ENCODE results near the gene SLC6A3.
A peak's percentile ranks its signal among the peaks of the same experiment; 100 is the strongest.

Gene SLC6A3

DNA sequence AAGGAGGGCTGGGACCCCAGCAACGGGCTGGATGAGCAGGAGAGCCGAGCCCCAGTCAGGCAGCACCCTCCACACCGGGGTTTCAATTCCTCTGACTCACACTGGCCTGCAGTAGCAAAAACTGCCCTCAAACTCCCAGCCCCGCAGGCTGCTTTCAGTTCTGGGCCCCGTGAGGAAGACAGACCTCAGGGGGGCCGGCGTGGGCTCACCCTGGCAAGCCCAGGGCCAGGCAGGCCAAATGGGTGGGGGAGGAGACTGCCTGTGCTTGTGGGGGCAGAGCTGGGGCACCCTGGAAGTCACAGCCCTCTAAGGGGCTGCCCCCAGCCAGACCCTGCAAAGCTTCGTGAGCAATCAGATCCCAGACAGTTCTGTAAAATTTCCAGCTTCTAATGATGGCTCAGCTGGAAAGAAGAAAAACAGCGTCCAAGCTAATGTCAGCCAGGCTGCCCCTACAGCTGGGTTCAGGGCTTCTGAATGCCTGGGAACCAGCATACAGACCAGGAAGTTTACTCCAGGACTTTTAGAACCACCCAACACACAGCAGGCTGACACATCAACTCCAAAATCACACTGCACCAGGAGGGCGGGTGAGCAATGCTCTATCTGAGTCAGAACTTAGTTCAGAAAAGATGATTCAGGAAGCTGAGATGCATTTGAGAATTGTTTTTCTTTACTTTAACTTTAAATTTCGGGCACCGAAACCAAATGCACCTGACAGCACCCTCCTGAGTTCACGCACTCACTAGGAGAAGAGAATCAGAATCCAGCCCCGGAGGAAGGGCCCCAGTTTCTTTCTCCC, 43.8 kb upstream of the SLC6A3 start:
- TF ChIP-seq, protein P1, sequence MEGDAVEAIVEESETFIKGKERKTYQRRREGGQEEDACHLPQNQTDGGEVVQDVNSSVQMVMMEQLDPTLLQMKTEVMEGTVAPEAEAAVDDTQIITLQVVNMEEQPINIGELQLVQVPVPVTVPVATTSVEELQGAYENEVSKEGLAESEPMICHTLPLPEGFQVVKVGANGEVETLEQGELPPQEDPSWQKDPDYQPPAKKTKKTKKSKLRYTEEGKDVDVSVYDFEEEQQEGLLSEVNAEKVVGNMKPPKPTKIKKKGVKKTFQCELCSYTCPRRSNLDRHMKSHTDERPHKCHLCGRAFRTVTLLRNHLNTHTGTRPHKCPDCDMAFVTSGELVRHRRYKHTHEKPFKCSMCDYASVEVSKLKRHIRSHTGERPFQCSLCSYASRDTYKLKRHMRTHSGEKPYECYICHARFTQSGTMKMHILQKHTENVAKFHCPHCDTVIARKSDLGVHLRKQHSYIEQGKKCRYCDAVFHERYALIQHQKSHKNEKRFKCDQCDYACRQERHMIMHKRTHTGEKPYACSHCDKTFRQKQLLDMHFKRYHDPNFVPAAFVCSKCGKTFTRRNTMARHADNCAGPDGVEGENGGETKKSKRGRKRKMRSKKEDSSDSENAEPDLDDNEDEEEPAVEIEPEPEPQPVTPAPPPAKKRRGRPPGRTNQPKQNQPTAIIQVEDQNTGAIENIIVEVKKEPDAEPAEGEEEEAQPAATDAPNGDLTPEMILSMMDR (IDR thresholded peaks at IDR 0.05) = no peak
- no peak overlapping the region for H3K27ac ChIP-seq

DNA sequence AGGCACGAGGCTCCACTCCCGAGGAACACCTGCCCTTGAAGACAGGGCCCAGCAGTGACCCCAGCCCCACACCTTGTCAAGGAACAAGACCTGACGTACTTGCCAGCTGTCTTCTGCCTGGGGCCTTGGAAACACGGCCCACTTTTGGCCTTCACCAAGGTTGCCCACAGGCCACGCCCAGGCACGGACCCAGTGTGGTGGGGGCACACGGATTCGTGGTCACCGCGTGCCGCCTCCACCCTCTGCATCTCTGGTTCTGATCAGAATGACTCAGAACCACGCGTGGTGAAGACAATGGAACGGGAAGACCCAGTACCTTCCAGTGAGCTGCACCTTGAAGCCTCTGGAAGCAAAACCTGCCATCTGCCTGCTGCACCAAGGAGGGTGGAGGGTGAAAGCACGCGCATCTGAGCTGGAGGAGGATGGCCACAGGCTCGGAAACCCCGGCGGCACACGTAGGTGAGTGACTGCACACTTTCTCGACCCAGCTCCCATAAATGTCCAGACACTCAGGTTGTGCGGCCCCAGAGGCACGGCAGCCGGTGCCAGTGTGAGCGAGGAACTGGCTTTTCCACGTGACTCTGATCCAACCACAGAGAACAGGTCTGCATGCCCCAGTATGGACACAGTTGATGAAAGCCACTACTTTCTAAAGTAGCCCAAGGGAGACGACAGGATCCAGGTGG, 42.0 kb upstream of the SLC6A3 start:
- no peak overlapping the region for H3K27ac ChIP-seq
- intact Hi-C loops (cut with DNase I; ENCODE audit: low total_unique reads) = no loop called here

More for the DNA sequence above, 43.8 kb upstream of the SLC6A3 start:
- H3K9me3 ChIP-seq = no peaks in the 10 kb centered on the region
- peak in 1 of 2 donors; percentile 56 for DNase-seq
- no peaks in the 10 kb centered on the region for H3K27me3 ChIP-seq
- H3K4me3 ChIP-seq = no peak overlapping the region
- peaks cover 29 to 96% (median 76%) of the 10 kb centered on the region in 3 donors for H3K36me3 ChIP-seq
- intact Hi-C loops (cut with DNase I; ENCODE audit: low total_unique reads) = no loop called here
- no peaks in the 10 kb centered on the region for H3K4me1 ChIP-seq

DNA sequence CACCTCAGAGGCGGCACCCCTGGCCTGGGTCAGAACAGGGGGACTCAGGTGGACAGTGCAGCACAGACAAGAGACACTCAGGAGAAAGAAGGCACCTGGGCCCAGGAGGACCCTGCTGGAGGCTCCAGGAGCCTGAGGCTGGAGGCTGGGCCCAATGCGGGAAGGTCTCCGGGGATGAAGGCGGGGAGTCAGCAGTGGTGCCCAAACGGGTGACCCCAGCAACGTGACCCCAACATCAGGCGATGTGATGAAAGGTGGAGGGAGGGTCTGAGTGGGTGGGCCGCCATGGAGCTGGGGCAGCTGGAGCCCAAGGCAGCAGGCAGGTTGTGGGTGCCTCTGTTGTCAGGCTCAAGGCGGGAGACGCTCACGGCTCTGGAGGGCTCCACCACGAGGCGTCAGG, 41.0 kb upstream of the SLC6A3 start:
- H3K4me1 ChIP-seq = no peaks in the 10 kb centered on the region
- intact Hi-C loops (cut with DNase I; ENCODE audit: low total_unique reads) = no loop called here
- H3K27me3 ChIP-seq = no peaks in the 10 kb centered on the region
- no peak for DNase-seq
- no peak overlapping the region for H3K4me3 ChIP-seq
- peaks cover 25 to 85% (median 58%) of the 10 kb centered on the region in 3 donors for H3K36me3 ChIP-seq
- TF ChIP-seq, protein P1 (IDR thresholded peaks at IDR 0.05) = no peak
- H3K27ac ChIP-seq = no peak overlapping the region
- H3K9me3 ChIP-seq = no peaks in the 10 kb centered on the region

More for the DNA sequence above, 42.0 kb upstream of the SLC6A3 start:
- no peak for DNase-seq
- Histone ChIP-seq H3K4me3 (no peak overlapping the region), H3K4me1 (no peaks in the 10 kb centered on the region), H3K27me3 (no peaks in the 10 kb centered on the region), H3K9me3 (no peaks in the 10 kb centered on the region), H3K36me3 (peaks cover 29 to 93% (median 60%) of the 10 kb centered on the region in 3 donors)
- TF ChIP-seq, protein P1 (IDR thresholded peaks at IDR 0.05) = no peak

DNA sequence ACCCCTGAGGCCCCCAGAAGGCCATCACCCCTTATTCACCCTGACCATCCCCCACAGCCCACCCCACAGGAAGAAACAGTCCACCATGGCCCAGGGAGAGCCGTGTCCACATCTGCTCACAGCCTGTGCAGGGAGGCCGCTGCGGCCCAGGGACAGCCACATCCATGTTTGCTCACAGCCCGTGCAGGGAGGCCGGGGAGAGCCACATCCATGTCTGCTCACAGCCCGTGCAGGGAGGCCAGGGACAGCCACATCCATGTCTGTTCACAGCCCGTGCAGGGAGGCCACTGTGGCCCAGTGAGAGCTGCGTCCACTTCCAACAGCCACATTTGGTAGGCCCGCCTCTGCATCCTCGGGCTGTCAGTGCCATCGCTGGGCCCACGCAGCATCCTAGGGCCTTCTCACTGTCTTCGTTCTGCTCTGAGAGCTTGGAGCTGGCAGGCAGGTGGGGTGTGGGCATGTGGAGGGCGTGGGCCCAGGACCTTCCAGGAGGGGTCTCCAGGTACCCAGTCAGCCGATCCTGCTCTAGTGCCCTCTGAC, 40.4 kb upstream of the SLC6A3 start:
- H3K27me3 ChIP-seq = no peaks in the 10 kb centered on the region
- TF ChIP-seq, protein P1 (IDR thresholded peaks at IDR 0.05) = no peak
- no peak overlapping the region for H3K4me3 ChIP-seq
- H3K36me3 ChIP-seq = peaks cover 20 to 78% (median 56%) of the 10 kb centered on the region in 3 donors
- no peak overlapping the region for H3K27ac ChIP-seq
- intact Hi-C loops (cut with DNase I; ENCODE audit: low total_unique reads) = no loop called here
- no peak for DNase-seq
- no peaks in the 10 kb centered on the region for H3K9me3 ChIP-seq
- H3K4me1 ChIP-seq = no peaks in the 10 kb centered on the region

DNA sequence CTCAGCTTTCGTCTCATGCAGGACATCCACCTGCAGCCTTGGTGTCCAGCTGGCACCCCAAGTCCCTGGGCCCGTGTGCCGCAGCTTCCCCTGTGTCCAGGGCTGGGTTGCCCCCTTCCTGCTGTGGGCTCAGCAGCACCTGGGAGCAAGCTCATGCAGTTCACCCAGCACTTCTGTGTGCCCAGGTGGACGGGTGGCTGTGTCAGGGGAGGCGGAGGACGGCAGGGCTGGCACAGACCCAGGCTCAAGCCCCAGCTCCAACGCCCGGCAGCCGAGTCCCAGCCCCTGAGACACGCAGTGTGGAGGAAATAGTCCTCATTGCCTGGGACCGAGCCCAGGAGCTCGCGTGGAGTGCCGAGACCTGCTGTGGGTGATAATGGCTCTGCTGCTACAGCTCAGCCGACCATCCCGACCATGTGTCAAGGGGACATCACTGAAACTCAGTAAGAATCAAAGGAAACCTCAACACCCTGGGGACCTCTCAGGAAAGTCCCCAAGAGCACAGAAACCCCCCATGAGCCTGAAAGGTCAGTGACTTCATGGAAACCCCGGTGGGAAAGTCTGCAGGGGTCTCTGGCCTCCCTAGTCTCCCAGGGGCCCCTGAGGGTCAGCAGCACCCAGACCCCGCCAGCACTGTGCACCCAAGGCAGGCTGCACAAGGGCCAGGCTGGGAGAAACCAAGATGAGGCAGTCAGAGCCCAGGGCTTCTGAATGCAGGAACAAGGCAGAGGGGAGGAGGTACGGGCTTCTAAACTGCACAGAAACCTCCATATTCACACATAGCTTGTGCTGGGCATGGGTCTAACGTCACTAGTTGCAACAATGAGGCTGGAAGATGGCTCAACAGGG, 39.7 kb upstream of the SLC6A3 start:
- TF ChIP-seq, protein P1 (IDR thresholded peaks at IDR 0.05) = no peak
- H3K36me3 ChIP-seq = peaks cover 20 to 72% (median 57%) of the 10 kb centered on the region in 3 donors
- H3K4me3 ChIP-seq = no peak overlapping the region
- DNase-seq = no peak
- H3K9me3 ChIP-seq = no peaks in the 10 kb centered on the region
- H3K27me3 ChIP-seq = no peaks in the 10 kb centered on the region
- H3K27ac ChIP-seq = no peak overlapping the region
- intact Hi-C loops (cut with DNase I; ENCODE audit: low total_unique reads) = loop anchor here (5.0 kb wide), 1 partner anchor 157 kb away; no protein-coding TSS in a partner anchor
- H3K4me1 ChIP-seq = peaks cover 0 to under 1% (median 0%) of the 10 kb centered on the region in 4 donors

All from tibial artery (tissue), 4 donors.